ENCODE measurements around the gene MRPS12. TPM values are rescaled to one million over a fixed set of nuclear protein-coding genes. Genes with fewer than 3 reads are reported as not detected.
"Not testable (repeated sequence)": the region's sequence is repeated elsewhere in the genome, so short reads cannot be mapped to it uniquely, and the experiment has no call there.

MRPS12 gene
- total RNA-seq, 4 donors from 2014 or later: 29.9 to 43.9 (median 33.1) TPM

DNA sequence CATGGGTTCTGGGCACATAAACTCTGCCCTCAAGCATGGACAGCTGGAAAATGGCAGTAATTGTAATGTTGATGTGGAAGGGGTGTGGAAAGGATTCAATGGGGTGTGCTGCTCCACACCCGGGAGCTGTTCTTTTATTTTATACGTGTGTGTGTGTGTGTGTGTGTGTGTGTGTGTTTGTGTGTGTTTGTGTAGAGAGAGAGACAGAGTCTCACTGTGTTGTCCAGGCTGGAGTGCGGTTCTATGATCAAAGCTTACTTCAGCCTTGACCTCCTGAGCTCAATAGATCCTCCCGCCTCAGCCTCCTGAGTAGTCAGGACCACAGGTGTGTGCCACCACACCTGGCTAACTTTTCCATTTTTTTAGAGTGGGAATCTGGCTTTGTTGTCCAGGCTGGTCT, 2.8 kb downstream of the MRPS12 start:
- Histone ChIP-seq H3K9me3 (peaks cover 0 to 9% (median 0%) of the 10 kb centered on the region in 4 donors), H3K27ac (no peak overlapping the region), H3K27me3 (no peaks in the 10 kb centered on the region), H3K36me3 (peaks cover 0 to 46% (median 0%) of the 10 kb centered on the region in 3 donors), H3K4me3 (no peak overlapping the region), H3K4me1 (peaks cover 0 to 29% (median 14%) of the 10 kb centered on the region in 4 donors)
- TF ChIP-seq POLR2A (IDR thresholded peaks at IDR 0.05): no peak
- TF ChIP-seq, protein P1, sequence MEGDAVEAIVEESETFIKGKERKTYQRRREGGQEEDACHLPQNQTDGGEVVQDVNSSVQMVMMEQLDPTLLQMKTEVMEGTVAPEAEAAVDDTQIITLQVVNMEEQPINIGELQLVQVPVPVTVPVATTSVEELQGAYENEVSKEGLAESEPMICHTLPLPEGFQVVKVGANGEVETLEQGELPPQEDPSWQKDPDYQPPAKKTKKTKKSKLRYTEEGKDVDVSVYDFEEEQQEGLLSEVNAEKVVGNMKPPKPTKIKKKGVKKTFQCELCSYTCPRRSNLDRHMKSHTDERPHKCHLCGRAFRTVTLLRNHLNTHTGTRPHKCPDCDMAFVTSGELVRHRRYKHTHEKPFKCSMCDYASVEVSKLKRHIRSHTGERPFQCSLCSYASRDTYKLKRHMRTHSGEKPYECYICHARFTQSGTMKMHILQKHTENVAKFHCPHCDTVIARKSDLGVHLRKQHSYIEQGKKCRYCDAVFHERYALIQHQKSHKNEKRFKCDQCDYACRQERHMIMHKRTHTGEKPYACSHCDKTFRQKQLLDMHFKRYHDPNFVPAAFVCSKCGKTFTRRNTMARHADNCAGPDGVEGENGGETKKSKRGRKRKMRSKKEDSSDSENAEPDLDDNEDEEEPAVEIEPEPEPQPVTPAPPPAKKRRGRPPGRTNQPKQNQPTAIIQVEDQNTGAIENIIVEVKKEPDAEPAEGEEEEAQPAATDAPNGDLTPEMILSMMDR (IDR thresholded peaks at IDR 0.05): no peak
- no peak for DNase-seq (ENCODE audit: low spot score in 2 of 2)
- 72 to 74% methylated on average over 4 of the region's 4 CpGs for WGBS, 2 donors

DNA sequence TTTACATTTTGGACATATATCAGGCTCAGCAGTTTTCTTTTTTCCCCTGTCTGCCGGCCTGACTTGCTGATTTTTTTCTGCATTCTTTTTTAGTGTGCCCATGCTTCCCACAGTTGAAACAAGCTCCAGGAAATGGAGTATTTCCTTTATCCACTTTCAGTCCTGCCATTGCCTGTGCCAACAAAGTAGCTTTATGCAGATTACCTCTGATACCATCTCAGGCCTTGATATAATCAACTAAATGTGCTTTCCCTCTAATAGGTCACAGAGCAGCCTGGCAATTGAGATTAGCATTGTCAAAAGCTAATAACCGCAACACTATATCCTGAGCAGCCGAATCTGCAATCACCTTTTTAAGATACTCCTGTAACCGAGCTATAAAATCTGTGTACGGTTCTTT, 9.2 kb downstream of the MRPS12 start:
- Histone ChIP-seq H3K4me3 (no peak overlapping the region), H3K4me1 (no peaks in the 10 kb centered on the region), H3K36me3 (peaks cover 0 to 39% (median 0%) of the 10 kb centered on the region in 3 donors), H3K27me3 (no peaks in the 10 kb centered on the region), H3K9me3 (peaks cover 0 to 4% (median 0%) of the 10 kb centered on the region in 4 donors), H3K27ac (no peak overlapping the region)
- TF ChIP-seq POLR2A (IDR thresholded peaks at IDR 0.05) (no peak), EP300 (IDR thresholded peaks at IDR 0.05) (no peak)
- TF ChIP-seq, protein P1 (IDR thresholded peaks at IDR 0.05): no peak
- DNase-seq (ENCODE audit: low spot score in 2 of 2): no peak
- 64 to 66% methylated on average over 5 of the region's 5 CpGs for WGBS, 2 donors

DNA sequence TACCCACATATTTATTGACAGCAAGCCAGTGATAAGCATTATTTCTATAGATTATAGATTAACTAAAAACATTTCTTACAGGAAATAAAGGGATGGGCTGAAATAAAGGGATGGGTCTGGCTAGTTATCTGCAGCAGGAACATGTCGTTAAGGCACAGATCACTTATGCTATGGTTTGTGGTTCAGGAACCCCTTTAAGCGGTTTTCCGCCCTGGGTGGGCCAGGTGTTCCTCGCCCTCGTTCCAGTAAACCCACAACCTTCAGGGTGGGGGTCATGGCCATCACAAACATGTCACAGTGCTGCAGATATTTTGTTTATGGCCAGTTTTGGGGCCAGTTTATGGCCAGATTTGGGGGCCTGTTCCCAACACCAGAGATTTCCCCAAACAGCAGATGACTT, 10.7 kb downstream of the MRPS12 start:
- not testable (repeated sequence) for H3K4me1 ChIP-seq; H3K4me3 ChIP-seq; DNase-seq (ENCODE audit: low spot score in 2 of 2); H3K27me3 ChIP-seq; H3K9me3 ChIP-seq; H3K27ac ChIP-seq
- peaks cover 0 to 37% (median 0%) of the 10 kb centered on the region in 3 donors for H3K36me3 ChIP-seq
- whole genome bisulfite sequencing, 2 donors: 74 to 91% methylated on average over 5 of the region's 5 CpGs

DNA sequence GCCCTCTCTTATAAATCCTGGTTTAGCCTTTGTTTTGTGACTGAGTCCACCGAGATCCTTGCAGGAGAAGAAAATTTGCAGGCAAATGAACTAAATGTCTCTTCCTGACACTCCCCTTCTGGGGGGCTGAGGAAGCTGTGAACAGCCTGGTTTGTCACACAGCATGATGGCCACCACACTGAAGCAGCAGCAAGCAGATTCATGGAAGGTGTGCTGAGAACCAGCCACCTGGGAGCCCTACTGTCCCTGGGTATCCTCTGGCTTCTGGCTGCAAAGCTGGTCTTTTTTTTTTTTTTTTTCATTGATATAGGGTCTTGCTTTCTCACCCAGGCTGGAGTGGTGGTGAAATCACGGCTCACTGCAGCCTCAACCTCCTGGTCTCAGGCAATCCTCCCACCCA, 11.2 kb downstream of the MRPS12 start:
- Histone ChIP-seq H3K27ac (no peak overlapping the region), H3K4me1 (no peaks in the 10 kb centered on the region), H3K27me3 (no peaks in the 10 kb centered on the region), H3K9me3 (no peaks in the 10 kb centered on the region), H3K36me3 (peaks cover 0 to 40% (median 0%) of the 10 kb centered on the region in 3 donors), H3K4me3 (no peak overlapping the region)
- 64 to 70% methylated on average over 2 of the region's 2 CpGs for WGBS, 2 donors
- no peak for TF ChIP-seq EP300 (IDR thresholded peaks at IDR 0.05)
- TF ChIP-seq, protein P1 (IDR thresholded peaks at IDR 0.05): no peak
- TF ChIP-seq POLR2A (IDR thresholded peaks at IDR 0.05): no peak
- no peak for DNase-seq (ENCODE audit: low spot score in 2 of 2)

DNA sequence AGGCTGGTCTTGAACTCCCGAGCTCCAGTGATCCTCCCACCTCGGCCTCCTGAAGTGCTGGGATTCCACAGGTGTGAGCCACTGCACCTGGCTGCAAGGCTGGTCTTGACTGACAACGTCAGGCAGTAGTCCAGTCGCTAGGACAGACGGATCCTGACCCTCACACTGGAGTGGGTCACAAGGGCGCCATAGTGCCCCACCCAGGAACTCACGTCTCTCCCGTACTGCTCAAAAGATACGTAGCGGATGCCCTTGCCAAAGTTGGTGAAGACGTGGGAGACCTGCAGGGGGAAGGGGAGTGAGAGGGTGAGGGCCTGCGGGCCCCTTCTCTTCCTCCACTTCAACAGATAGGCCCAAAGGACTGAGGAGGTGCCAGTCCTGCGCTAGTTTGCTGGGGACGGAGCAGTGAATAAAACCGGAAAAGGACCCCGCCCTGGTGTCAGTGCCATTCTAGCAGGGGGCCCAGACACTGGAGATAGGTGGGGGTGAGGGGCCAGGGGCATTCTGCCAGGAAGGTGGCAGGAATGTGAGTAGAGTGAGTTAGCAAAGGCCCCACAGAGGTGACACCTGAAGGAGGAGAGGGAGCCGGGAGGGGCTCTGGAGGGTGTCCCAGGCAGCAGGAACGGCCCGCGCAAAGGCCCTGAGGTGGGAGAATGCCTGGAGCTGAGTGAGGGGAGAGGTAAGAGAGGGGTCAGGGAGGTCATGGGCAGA, 11.9 kb downstream of the MRPS12 start:
- Histone ChIP-seq H3K9me3 (no peaks in the 10 kb centered on the region), H3K27me3 (no peaks in the 10 kb centered on the region), H3K27ac (no peak overlapping the region), H3K4me1 (no peaks in the 10 kb centered on the region), H3K36me3 (peaks cover 0 to 46% (median 0%) of the 10 kb centered on the region in 3 donors), H3K4me3 (no peak overlapping the region)
- 82 to 87% methylated on average over 20 of the region's 20 CpGs for WGBS, 2 donors
- TF ChIP-seq EP300 (IDR thresholded peaks at IDR 0.05) (no peak), POLR2A (IDR thresholded peaks at IDR 0.05) (no peak)
- TF ChIP-seq, protein P1 (IDR thresholded peaks at IDR 0.05): no peak
- no peak for DNase-seq (ENCODE audit: low spot score in 2 of 2)

Data from tibial nerve (tissue), 4 donors.